GM12864 (cell line): Measurements from ENCODE around the gene STUM.

Experiments used
- DNase-seq: peaks from one replicate; pipeline ENCODE4 v3.0.0-alpha.2; 2011; ENCODE audit warnings: low read depth
- H3K4me3 ChIP-seq: 2 replicates; pipeline ENCODE4 v1.5.1; 2011; ENCODE audit warnings: mild to moderate bottlenecking, low read depth, low read length, control low read depth
- TF ChIP-seq, protein P1 (sequence below): IDR thresholded peaks from 2 replicates; pipeline ENCODE4 v1.5.1; 2011; ENCODE audit warnings: low read depth, mild to moderate bottlenecking, moderate library complexity, low read length, control low read depth, inconsistent platforms; ENCODE audit errors: missing control alignments

Gene STUM

DNA sequence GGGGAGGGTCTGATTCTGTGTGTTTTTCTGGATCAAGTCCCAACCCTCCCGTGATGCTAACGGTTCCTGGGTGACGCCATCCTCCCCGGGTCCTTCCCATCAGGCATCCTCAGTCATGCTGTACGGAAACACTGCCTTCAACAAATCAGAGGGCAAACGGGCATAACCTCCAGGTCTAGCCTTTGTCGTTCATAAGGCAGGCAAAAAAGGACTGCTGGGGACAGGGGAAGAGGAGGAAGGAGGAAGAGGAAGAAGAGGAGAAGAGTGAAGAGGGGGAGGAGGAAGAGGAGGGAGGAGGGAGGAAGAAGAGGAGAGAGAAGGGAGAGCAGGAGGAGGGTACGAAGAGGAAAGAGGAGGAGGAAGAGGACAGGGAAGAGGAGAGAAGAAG, 106.1 kb downstream of the STUM start:
- H3K4me3 ChIP-seq: peak overlapping the region; percentile 26
- TF ChIP-seq, protein P1, sequence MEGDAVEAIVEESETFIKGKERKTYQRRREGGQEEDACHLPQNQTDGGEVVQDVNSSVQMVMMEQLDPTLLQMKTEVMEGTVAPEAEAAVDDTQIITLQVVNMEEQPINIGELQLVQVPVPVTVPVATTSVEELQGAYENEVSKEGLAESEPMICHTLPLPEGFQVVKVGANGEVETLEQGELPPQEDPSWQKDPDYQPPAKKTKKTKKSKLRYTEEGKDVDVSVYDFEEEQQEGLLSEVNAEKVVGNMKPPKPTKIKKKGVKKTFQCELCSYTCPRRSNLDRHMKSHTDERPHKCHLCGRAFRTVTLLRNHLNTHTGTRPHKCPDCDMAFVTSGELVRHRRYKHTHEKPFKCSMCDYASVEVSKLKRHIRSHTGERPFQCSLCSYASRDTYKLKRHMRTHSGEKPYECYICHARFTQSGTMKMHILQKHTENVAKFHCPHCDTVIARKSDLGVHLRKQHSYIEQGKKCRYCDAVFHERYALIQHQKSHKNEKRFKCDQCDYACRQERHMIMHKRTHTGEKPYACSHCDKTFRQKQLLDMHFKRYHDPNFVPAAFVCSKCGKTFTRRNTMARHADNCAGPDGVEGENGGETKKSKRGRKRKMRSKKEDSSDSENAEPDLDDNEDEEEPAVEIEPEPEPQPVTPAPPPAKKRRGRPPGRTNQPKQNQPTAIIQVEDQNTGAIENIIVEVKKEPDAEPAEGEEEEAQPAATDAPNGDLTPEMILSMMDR: no peak
- DNase-seq: no peak

- H3K4me3 ChIP-seq: peak overlapping the region; percentile 26
- DNase-seq: no peak
- TF ChIP-seq, protein P1: no peak
Observed at GRCh38 chr1:226655251-226656163, 106.9 kb downstream of the STUM start.

GRCh38 chr1:226656201-226656600, 107.6 kb downstream of the STUM start:
- TF ChIP-seq, protein P1: no peak
- no peak for DNase-seq
- no peak overlapping the region for H3K4me3 ChIP-seq

DNA sequence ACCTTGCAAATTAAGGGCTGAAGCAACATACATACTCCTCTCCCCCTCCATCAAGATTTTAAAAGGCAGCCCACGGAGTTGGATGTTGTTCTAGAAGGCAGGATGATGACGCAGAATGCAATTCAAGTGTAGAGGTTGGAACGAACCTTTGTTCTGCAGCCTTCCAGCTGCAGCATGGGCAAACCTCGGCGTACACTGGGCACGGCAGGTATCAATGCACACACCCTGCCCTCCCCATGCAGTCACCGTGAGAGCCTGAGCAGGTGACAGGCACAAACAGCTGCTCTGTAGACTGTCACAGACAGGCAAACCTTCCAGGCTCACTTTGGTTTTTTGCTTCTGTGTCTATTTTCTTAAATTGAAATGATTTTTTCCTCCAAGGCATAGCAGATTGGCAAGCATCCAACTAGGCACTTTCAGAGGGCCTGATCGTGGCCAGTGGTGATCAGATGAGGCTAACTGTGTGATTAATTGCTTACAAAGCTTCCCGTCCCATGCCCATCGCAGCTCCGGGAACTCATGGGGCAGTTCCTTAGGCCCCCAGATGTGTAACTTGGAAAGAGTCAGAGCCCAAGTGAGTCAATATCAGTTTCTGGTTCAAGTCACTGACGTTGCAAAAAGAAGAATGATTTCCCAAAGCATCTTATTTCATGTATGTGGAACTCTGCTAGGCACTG, 108.2 kb downstream of the STUM start:
- TF ChIP-seq, protein P1: no peak
- H3K4me3 ChIP-seq: no peak overlapping the region
- DNase-seq: no peak

DNA sequence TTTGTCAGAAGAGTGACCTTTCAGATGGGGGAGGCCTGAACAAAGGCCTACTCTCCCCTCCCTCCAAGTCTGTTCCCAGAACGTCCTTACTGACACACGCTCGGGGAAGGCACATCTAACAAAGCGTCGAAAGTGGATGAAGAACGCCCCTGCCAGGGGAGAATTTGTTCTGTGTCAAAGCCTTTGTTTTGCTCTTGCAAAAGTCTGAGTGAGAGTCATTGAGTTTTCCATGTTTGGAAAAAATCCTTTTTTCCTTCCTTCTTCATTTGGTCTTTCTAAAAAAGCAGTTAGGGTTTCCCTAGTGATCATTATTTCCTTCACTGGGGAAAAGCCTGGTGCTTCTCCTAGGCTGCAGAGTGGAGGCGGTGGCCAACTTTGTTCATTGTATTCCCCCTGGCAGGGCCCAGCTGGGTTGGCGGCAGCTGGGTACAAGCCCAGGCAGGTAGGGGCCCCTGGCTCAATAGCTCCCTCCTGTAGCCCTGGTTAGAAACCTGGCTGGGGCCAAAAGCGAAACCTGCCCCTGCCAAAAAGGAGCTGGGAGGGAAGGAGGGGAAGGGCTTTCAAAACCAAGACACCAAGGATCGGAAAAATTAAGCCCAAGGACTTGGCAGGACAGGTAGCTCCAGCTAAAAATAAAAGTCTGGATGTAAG, 109.5 kb downstream of the STUM start:
- no peak overlapping the region for H3K4me3 ChIP-seq
- TF ChIP-seq, protein P1: no peak
- no peak for DNase-seq

DNA sequence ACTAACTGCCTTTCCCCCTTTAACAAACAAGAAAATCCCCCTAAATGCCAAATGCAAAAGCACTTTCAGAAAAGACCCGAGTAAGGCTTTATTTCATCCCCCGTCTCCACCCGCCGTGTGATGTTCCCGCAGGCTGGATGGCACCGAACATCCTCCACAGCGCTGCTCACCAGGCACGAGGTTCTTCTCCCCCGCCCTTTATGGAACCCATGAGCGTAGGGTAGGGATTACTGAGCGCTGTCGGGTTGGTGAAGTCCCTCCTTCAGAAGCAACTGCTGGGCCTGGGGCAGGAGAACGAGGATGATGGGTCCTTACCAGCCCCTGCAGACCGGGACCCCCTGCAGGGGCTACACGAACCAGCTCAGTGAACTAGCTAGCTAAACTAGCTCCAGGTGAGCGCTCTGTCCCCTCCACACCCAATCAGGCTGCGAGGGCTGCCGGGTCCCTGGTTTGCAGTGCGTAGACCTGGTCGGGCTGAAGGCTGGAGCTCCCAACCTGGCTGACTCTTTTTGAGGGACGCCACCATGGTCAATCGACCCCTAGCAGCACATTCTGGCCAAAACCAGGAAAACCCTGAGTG, 110.1 kb downstream of the STUM start:
- TF ChIP-seq, protein P1: no peak
- DNase-seq: no peak
- H3K4me3 ChIP-seq: no peak overlapping the region
